HEK293T (cell line): ENCODE data around the gene SYT2.

Experiments
- ARNT ChIP-seq: fragments of 450-650 bp; IDR thresholded peaks from 2 replicates; pipeline ENCODE4 v1.6.1; 2017; ENCODE audit warnings: mild to moderate bottlenecking
- BHLHE40 ChIP-seq: fragments of 450-650 bp; IDR thresholded peaks from 2 replicates; pipeline ENCODE4 v1.6.1; 2016; ENCODE audit warnings: mild to moderate bottlenecking, moderate library complexity, borderline replicate concordance
- CTBP1 ChIP-seq: fragments of 450-650 bp; IDR thresholded peaks from 2 replicates; pipeline ENCODE4 v1.6.1; 2016; ENCODE audit warnings: borderline replicate concordance
- ELF4 ChIP-seq: fragments of 450-650 bp; IDR thresholded peaks from 2 replicates; pipeline ENCODE4 v1.6.1; 2017; ENCODE audit warnings: antibody characterized with exemption
- FOXA1 ChIP-seq: fragments of 450-650 bp; IDR thresholded peaks from 2 replicates; pipeline ENCODE4 v1.6.1; 2016; ENCODE audit warnings: mild to moderate bottlenecking
- FOXK2 ChIP-seq: fragments of 450-650 bp; IDR thresholded peaks from 2 replicates; pipeline ENCODE4 v1.6.1; 2016; ENCODE audit warnings: mild to moderate bottlenecking
- FOXM1 ChIP-seq: fragments of 450-650 bp; IDR thresholded peaks from 2 replicates; pipeline ENCODE4 v1.6.1; 2017; ENCODE audit warnings: mild to moderate bottlenecking, borderline replicate concordance
- HDGF ChIP-seq: fragments of 450-650 bp; IDR thresholded peaks from 2 replicates; pipeline ENCODE4 v1.6.1; 2017; ENCODE audit warnings: antibody characterized with exemption, borderline replicate concordance
- L3MBTL2 ChIP-seq: fragments of 450-650 bp; conservative IDR thresholded peaks from 2 replicates; pipeline ENCODE4 v1.6.1; 2016; ENCODE audit warnings: mild to moderate bottlenecking
- LEF1 ChIP-seq: fragments of 450-650 bp; IDR thresholded peaks from 2 replicates; pipeline ENCODE4 v1.6.1; 2017; ENCODE audit warnings: mild to moderate bottlenecking, borderline replicate concordance
- NFRKB ChIP-seq: fragments of 450-650 bp; IDR thresholded peaks from 2 replicates; pipeline ENCODE4 v1.6.1; 2016; ENCODE audit warnings: mild to moderate bottlenecking, moderate library complexity
- SUZ12 ChIP-seq: fragments of 450-650 bp; IDR thresholded peaks from 2 replicates; pipeline ENCODE4 v1.6.1; 2016; ENCODE audit warnings: mild to moderate bottlenecking
- ZNF384 ChIP-seq: fragments of 450-650 bp; IDR thresholded peaks from 2 replicates; pipeline ENCODE4 v1.6.1; 2016
- TF ChIP-seq, protein P1 (sequence below): fragments of 450-650 bp; IDR thresholded peaks from 2 replicates; pipeline ENCODE4 v1.6.1; 2016

- TF ChIP-seq, protein P1, sequence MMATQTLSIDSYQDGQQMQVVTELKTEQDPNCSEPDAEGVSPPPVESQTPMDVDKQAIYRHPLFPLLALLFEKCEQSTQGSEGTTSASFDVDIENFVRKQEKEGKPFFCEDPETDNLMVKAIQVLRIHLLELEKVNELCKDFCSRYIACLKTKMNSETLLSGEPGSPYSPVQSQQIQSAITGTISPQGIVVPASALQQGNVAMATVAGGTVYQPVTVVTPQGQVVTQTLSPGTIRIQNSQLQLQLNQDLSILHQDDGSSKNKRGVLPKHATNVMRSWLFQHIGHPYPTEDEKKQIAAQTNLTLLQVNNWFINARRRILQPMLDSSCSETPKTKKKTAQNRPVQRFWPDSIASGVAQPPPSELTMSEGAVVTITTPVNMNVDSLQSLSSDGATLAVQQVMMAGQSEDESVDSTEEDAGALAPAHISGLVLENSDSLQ: no peak
- TF ChIP-seq L3MBTL2 (no peak), SUZ12 (no peak), ELF4 (no peak), LEF1 (no peak), NFRKB (no peak), CTBP1 (no peak), BHLHE40 (no peak), HDGF (no peak), FOXK2 (no peak), FOXA1 (no peak), ZNF384 (no peak), ARNT (no peak), FOXM1 (no peak)
Observed at GRCh38 chr1:202624781-202625108, 85.5 kb downstream of the SYT2 start.
